OCI-LY7 (cell line): ENCODE measurements around the gene PHF8. TPM values are rescaled to one million over a fixed set of nuclear protein-coding genes. Genes with fewer than 3 reads are reported as not detected.

ENCODE experiments used
- BruUV-seq: library from RNA; stranded (reverse); fragments of 400-500 nt; replicated peaks from 2 replicates; lab custom pipeline; 2021; lab: Mats Ljungman, UMichigan
- CTCF ChIA-PET: fragments of 300-600 bp; sonication (Branson Sonifier 250); formaldehyde crosslinking; loops from one replicate; lab custom pipeline; 2022; ENCODE audit warnings: antibody characterized with exemption; ENCODE audit not compliant: unreplicated experiment; lab: Charles Lee
- POLR2A ChIA-PET: fragments of 300-600 bp; sonication (Branson Sonifier 250); formaldehyde crosslinking; loops from one replicate; lab custom pipeline; 2022; ENCODE audit warnings: antibody characterized with exemption; lab: Charles Lee
- DNase-seq: peaks from one replicate; pipeline ENCODE4 v3.0.0-alpha.2; 2015; ENCODE audit warnings: low spot score
- H2AFZ ChIP-seq: fragments of 200-600 bp; sonication (generic), shearing (Covaris generic); 2 replicates; pipeline ENCODE4 v1.6.1; 2014; ENCODE audit warnings: mild to moderate bottlenecking, antibody characterized with exemption, low read length, moderate library complexity
- H3K27ac ChIP-seq: fragments of 200-600 bp; sonication (generic); 2 replicates; pipeline ENCODE4 v1.5.1; 2014; ENCODE audit warnings: mixed run types, low read depth, mild to moderate bottlenecking, moderate library complexity, low read length, inconsistent platforms; ENCODE audit not compliant: poor library complexity, severe bottlenecking
- H3K36me3 ChIP-seq: fragments of 200-600 bp; sonication (generic); 2 replicates; pipeline ENCODE4 v1.6.1; 2014; ENCODE audit warnings: mild to moderate bottlenecking, antibody characterized with exemption, low read length, moderate library complexity, mixed read lengths; ENCODE audit not compliant: insufficient read depth
- H3K4me1 ChIP-seq: fragments of 200-600 bp; sonication (generic); 2 replicates; pipeline ENCODE4 v1.5.1; 2014; ENCODE audit warnings: mild to moderate bottlenecking, low read length; ENCODE audit not compliant: insufficient read depth, poor library complexity, severe bottlenecking
- H3K4me2 ChIP-seq: fragments of 200-600 bp; sonication (generic); 2 replicates; pipeline ENCODE4 v1.6.1; 2014; ENCODE audit warnings: mild to moderate bottlenecking, low read length
- H3K4me3 ChIP-seq: fragments of 200-600 bp; sonication (generic); 2 replicates; pipeline ENCODE4 v1.5.1; 2014; ENCODE audit warnings: mild to moderate bottlenecking, low read depth, low read length; ENCODE audit not compliant: poor library complexity, severe bottlenecking
- H3K79me2 ChIP-seq: fragments of 200-600 bp; sonication (generic); 2 replicates; pipeline ENCODE4 v1.6.1; 2016; ENCODE audit warnings: low read depth, mild to moderate bottlenecking, low read length, moderate library complexity, mixed read lengths; ENCODE audit not compliant: insufficient read depth
- H3K9me2 ChIP-seq: fragments of 200-600 bp; sonication (generic); 2 replicates; pipeline ENCODE4 v1.6.1; 2016; ENCODE audit warnings: mild to moderate bottlenecking, low read length, mixed read lengths; ENCODE audit not compliant: insufficient read depth
- H3K9me3 ChIP-seq: fragments of 200-600 bp; sonication (generic); 2 replicates; pipeline ENCODE4 v1.6.1; 2014; ENCODE audit warnings: mild to moderate bottlenecking, mixed run types, low read length, mixed read lengths
- H4K20me1 ChIP-seq: fragments of 200-600 bp; sonication (generic); 2 replicates; pipeline ENCODE4 v1.6.1; 2014; ENCODE audit warnings: mild to moderate bottlenecking, antibody characterized with exemption, low read length, moderate library complexity, mixed read lengths; ENCODE audit not compliant: insufficient read depth
- CTCF ChIP-seq: fragments of 200-600 bp; sonication (generic); conservative IDR thresholded peaks from 2 replicates; pipeline ENCODE4 v1.5.1; 2014; ENCODE audit warnings: mild to moderate bottlenecking, antibody characterized with exemption, low read length, moderate library complexity, mixed read lengths
- EZH2phosphoT487 ChIP-seq: fragments of 200-600 bp; sonication (generic); IDR thresholded peaks from 2 replicates; pipeline ENCODE4 v1.6.1; 2018; ENCODE audit warnings: low read depth, borderline replicate concordance, mild to moderate bottlenecking, mixed run types, antibody characterized with exemption, low read length, moderate library complexity, mixed read lengths
- intact Hi-C: fragments of 100-400 bp; cut with micrococcal nuclease; formaldehyde crosslinking; loops from one replicate; pipeline ENCODE4 v1.10.0; 2022; ENCODE audit not compliant: unreplicated experiment
- total RNA-seq, 2 experiments: library from RNA; depleted of rRNA in 1 of 2; stranded (reverse); fragments of >200 nt in 1 of 2; shearing (Covaris generic) in 1 of 2; gene quantifications; 2 replicates each; pipeline ENCODE4 v1.2.3, GENCODE V29; 2014 to 2022

Gene PHF8
- total RNA-seq, 2 experiments from 2014 or later: 29.7 to 44.2 TPM

- DNase-seq: no peak
- Histone ChIP-seq H3K79me2 (no peaks in the 10 kb centered on the region), H3K27ac (no peak overlapping the region), H3K36me3 (peaks cover 44% of the 10 kb centered on the region), H3K4me1 (no peaks in the 10 kb centered on the region), H3K4me2 (no peak overlapping the region), H4K20me1 (no peaks in the 10 kb centered on the region), H3K4me3 (no peak overlapping the region), H3K9me2 (no peaks in the 10 kb centered on the region), H2AFZ (no peak overlapping the region), H3K9me3 (no peaks in the 10 kb centered on the region)
- no TSS peak for BruUV-seq
- TF ChIP-seq EZH2phosphoT487 (no peak), CTCF (no peak)
- ChIA-PET CTCF (no interaction called here), POLR2A (no interaction called here)
- intact Hi-C loops: no loop called here
These were observed 105.1 kb downstream of the PHF8 start for GRCh38 chrX:53939127-53939526.

GRCh38 chrX:53930515-53931380 is 113.5 kb downstream of the PHF8 start:
- no peak for DNase-seq
- no peaks in the 10 kb centered on the region for H3K36me3 ChIP-seq
- no peaks in the 10 kb centered on the region for H3K4me1 ChIP-seq
- BruUV-seq: no TSS peak
- no peaks in the 10 kb centered on the region for H4K20me1 ChIP-seq
- intact Hi-C loops: no loop called here
- H3K4me2 ChIP-seq: no peak overlapping the region
- H3K4me3 ChIP-seq: no peak overlapping the region
- no peak overlapping the region for H2AFZ ChIP-seq
- H3K27ac ChIP-seq: no peak overlapping the region
- no peaks in the 10 kb centered on the region for H3K9me2 ChIP-seq
- no peaks in the 10 kb centered on the region for H3K9me3 ChIP-seq
- TF ChIP-seq CTCF (no peak), EZH2phosphoT487 (no peak)
- ChIA-PET POLR2A (interaction anchor here (0.7 kb wide), 1 partner anchor 324 kb away, joined by 3 read pairs; no protein-coding TSS in a partner anchor), CTCF (no interaction called here)
- H3K79me2 ChIP-seq: no peaks in the 10 kb centered on the region

GRCh38 chrX:53926030-53926429 is 118.2 kb downstream of the PHF8 start:
- Histone ChIP-seq H3K27ac (no peak overlapping the region), H3K9me3 (no peaks in the 10 kb centered on the region), H3K9me2 (no peaks in the 10 kb centered on the region), H3K4me2 (no peak overlapping the region), H2AFZ (no peak overlapping the region), H3K4me1 (no peaks in the 10 kb centered on the region), H4K20me1 (no peaks in the 10 kb centered on the region), H3K79me2 (no peaks in the 10 kb centered on the region), H3K4me3 (no peak overlapping the region), H3K36me3 (no peaks in the 10 kb centered on the region)
- no peak for TF ChIP-seq EZH2phosphoT487
- TF ChIP-seq CTCF: no peak
- BruUV-seq: no TSS peak
- POLR2A ChIA-PET: no interaction called here
- intact Hi-C loops: no loop called here
- CTCF ChIA-PET: no interaction called here
- no peak for DNase-seq
